Stimulated activated naive CD8-positive, alpha-beta T cell treated with anti-CD3 and anti-CD28 coated beads, Interleukin-15, amount 100 ng/mL, for 72 hours (primary cell): ENCODE data around the gene NRG3.
A peak's percentile ranks its signal among the peaks of the same experiment; 100 is the strongest.

Experiments used
- ATAC-seq: fragments of 150-1000 bp; cut with Tn5 transposase; 2 replicates; pipeline ENCODE4 v1.10.0; 2021; ENCODE audit warnings: mild to moderate bottlenecking, moderate library complexity
- DNase-seq, 2 donors: peaks; one replicate each; pipeline ENCODE4 v3.0.0; 2021 to 2022
- H3K27ac Mint-ChIP-seq, 2 donors: one replicate each; pipeline ENCODE4 v1.8.0; 2022; ENCODE audit warnings: mild to moderate bottlenecking in 2 of 2, mixed read lengths in 2 of 2, moderate library complexity in 2 of 2
- H3K27me3 Mint-ChIP-seq: one replicate; pipeline ENCODE4 v1.8.0; 2022; ENCODE audit warnings: mixed read lengths
- H3K4me1 Mint-ChIP-seq: one replicate; pipeline ENCODE4 v1.8.0; 2022; ENCODE audit warnings: mild to moderate bottlenecking, mixed read lengths
- H3K4me3 Mint-ChIP-seq, 2 donors: one replicate each; pipeline ENCODE4 v1.8.0; 2022; ENCODE audit warnings: mild to moderate bottlenecking in 2 of 2, mixed read lengths in 2 of 2, moderate library complexity in 1 of 2
- H3K9me3 Mint-ChIP-seq, 2 donors: one replicate each; pipeline ENCODE4 v1.8.0; 2022; ENCODE audit warnings: mixed read lengths in 2 of 2

The NRG3 gene

GRCh38 chr10:82072124-82072523, 197.1 kb downstream of the NRG3 start:
- ATAC-seq (no peak), DNase-seq (no peak)
- Mint-ChIP-seq H3K4me3 (no peak overlapping the region), H3K27me3 (no peaks in the 10 kb centered on the region), H3K27ac (no peak overlapping the region), H3K4me1 (no peaks in the 10 kb centered on the region), H3K9me3 (peaks cover 7 to 23% of the 10 kb centered on the region in 2 donors)

DNA sequence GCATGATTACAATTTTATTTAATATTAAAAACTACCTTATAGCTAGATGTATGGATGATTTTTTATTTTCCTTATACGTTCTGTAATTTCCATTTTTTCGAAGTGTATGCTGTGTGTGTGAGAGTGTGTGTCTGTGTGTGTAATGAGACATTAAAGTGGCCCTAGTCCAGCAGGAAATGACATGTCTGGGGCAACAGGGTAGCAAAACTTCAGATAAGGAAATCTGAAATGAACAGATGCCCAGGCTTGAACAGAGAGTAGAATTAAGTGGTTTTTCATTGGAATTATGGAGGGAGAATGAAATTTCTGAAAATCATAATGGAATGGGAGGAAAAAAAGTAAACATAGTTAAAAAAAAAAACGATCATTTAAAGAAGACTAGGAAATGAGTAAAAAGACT, 200.6 kb downstream of the NRG3 start:
- DNase-seq: no peak
- Mint-ChIP-seq H3K27me3 (no peaks in the 10 kb centered on the region), H3K27ac (peak overlapping the region in 1 of 2 donors; percentile 64), H3K4me3 (no peak overlapping the region), H3K4me1 (no peaks in the 10 kb centered on the region), H3K9me3 (peaks cover 7 to 23% of the 10 kb centered on the region in 2 donors)
- no peak for ATAC-seq

GRCh38 chr10:82084496-82084895, 209.5 kb downstream of the NRG3 start:
- H3K4me3 Mint-ChIP-seq: no peak overlapping the region
- H3K27ac Mint-ChIP-seq: no peak overlapping the region
- no peaks in the 10 kb centered on the region for H3K9me3 Mint-ChIP-seq
- no peaks in the 10 kb centered on the region for H3K27me3 Mint-ChIP-seq
- no peak for DNase-seq
- H3K4me1 Mint-ChIP-seq: no peaks in the 10 kb centered on the region
- ATAC-seq: no peak

DNA sequence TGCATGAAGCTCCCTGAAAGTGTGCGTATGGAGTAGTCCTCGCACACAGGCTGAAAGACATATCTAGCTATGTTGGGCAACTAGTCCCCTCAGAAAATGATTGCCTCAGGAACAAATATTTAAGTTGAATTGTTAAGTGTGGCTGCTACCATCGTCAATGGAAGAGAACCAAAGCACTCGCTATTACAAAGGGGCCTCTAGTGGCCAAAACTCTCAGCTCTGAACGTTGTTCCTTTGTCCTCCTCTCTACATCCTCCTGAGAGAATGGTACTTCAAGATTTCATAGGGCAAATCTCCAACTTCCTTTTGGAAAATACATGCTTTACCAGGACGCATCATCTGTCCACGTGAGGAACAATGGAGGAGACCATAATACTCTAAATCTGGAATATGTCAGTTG, 209.9 kb downstream of the NRG3 start:
- no peaks in the 10 kb centered on the region for H3K27me3 Mint-ChIP-seq
- H3K4me3 Mint-ChIP-seq: no peak overlapping the region
- DNase-seq (no peak), ATAC-seq (no peak)
- H3K9me3 Mint-ChIP-seq: no peaks in the 10 kb centered on the region
- no peak overlapping the region for H3K27ac Mint-ChIP-seq
- H3K4me1 Mint-ChIP-seq: no peaks in the 10 kb centered on the region

DNA sequence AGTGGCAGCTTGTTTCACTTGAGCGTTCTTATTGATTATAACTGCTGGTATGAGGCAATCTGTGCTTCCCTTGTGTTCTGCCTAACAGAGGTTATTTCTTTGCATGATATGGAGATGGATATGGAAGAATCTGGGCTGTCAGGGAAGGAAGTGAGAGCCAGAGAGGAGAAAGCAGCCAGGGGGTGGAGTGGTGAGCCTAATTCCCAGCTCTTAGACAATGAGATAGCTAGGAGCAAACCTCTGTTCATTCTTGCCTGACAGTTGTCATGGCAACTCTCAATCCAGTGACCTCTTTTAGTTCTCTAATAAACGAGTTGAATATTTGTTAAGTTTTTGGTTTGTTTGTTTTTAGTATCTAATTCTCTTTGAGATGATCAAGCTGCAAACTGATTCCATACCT, 214.3 kb downstream of the NRG3 start:
- no peak overlapping the region for H3K27ac Mint-ChIP-seq
- H3K9me3 Mint-ChIP-seq: peaks cover 0 to 5% of the 10 kb centered on the region in 2 donors
- ATAC-seq: no peak
- DNase-seq: no peak
- no peaks in the 10 kb centered on the region for H3K27me3 Mint-ChIP-seq
- no peaks in the 10 kb centered on the region for H3K4me1 Mint-ChIP-seq
- no peak overlapping the region for H3K4me3 Mint-ChIP-seq

- H3K27me3 Mint-ChIP-seq: no peaks in the 10 kb centered on the region
- H3K27ac Mint-ChIP-seq: no peak overlapping the region
- H3K9me3 Mint-ChIP-seq: peaks cover 0 to 9% of the 10 kb centered on the region in 2 donors
- DNase-seq (no peak), ATAC-seq (no peak)
- H3K4me1 Mint-ChIP-seq: no peaks in the 10 kb centered on the region
- H3K4me3 Mint-ChIP-seq: no peak overlapping the region
Observed at GRCh38 chr10:82091413-82091812, 216.4 kb downstream of the NRG3 start.

DNA sequence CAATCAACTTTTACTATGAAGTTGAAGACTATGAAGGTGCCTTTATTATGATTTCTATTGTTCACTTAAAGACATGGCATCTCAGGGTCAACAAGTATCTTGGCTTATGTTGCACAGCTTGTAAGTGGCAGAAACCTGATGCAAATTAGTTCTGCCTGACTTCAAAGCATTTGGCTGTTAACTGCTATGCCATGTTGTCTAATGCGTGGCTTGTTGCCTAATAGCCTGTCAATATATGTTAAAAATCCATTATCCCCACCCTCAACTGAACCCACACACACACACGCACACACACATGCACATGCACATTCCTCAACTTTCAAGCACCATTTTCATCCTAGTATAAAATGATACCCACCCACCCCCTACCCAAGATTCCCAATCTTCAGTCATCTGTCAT, 217.1 kb downstream of the NRG3 start:
- Mint-ChIP-seq H3K27me3 (no peaks in the 10 kb centered on the region), H3K4me3 (no peak overlapping the region)
- no peak for DNase-seq

GRCh38 chr10:82124713-82125112, 249.7 kb downstream of the NRG3 start:
- ATAC-seq (no peak), DNase-seq (no peak)
- H3K4me1 Mint-ChIP-seq: no peaks in the 10 kb centered on the region
- H3K9me3 Mint-ChIP-seq: peaks cover 5 to 24% of the 10 kb centered on the region in 2 donors
- H3K27ac Mint-ChIP-seq: no peak overlapping the region
- no peak overlapping the region for H3K4me3 Mint-ChIP-seq
- no peaks in the 10 kb centered on the region for H3K27me3 Mint-ChIP-seq

More for the DNA sequence above, 217.1 kb downstream of the NRG3 start:
- Mint-ChIP-seq H3K27ac (no peak overlapping the region), H3K9me3 (peaks cover 0 to 9% of the 10 kb centered on the region in 2 donors), H3K4me1 (no peaks in the 10 kb centered on the region)
- ATAC-seq: no peak

GRCh38 chr10:82128527-82128926, 253.5 kb downstream of the NRG3 start:
- no peak for ATAC-seq

GRCh38 chr10:82136103-82136502, 261.1 kb downstream of the NRG3 start:
- peaks cover 10 to 30% of the 10 kb centered on the region in 2 donors for H3K9me3 Mint-ChIP-seq
- no peaks in the 10 kb centered on the region for H3K27me3 Mint-ChIP-seq
- no peak for ATAC-seq

More at GRCh38 chr10:82128527-82128926, 253.5 kb downstream of the NRG3 start:
- Mint-ChIP-seq H3K27ac (no peak overlapping the region), H3K4me3 (no peak overlapping the region), H3K4me1 (no peaks in the 10 kb centered on the region), H3K9me3 (peaks cover 8 to 14% of the 10 kb centered on the region in 2 donors), H3K27me3 (no peaks in the 10 kb centered on the region)
- no peak for DNase-seq

GRCh38 chr10:82144153-82144552, 269.2 kb downstream of the NRG3 start:
- H3K9me3 Mint-ChIP-seq: peaks cover 4 to 6% of the 10 kb centered on the region in 2 donors
- H3K27ac Mint-ChIP-seq: peak overlapping the region; percentile 21 to 46
- DNase-seq (no peak), ATAC-seq (no peak)
- H3K4me3 Mint-ChIP-seq: no peak overlapping the region
- H3K27me3 Mint-ChIP-seq: no peaks in the 10 kb centered on the region
- no peaks in the 10 kb centered on the region for H3K4me1 Mint-ChIP-seq

More at GRCh38 chr10:82136103-82136502, 261.1 kb downstream of the NRG3 start:
- DNase-seq: no peak
- Mint-ChIP-seq H3K4me3 (no peak overlapping the region), H3K4me1 (no peaks in the 10 kb centered on the region), H3K27ac (no peak overlapping the region)

DNA sequence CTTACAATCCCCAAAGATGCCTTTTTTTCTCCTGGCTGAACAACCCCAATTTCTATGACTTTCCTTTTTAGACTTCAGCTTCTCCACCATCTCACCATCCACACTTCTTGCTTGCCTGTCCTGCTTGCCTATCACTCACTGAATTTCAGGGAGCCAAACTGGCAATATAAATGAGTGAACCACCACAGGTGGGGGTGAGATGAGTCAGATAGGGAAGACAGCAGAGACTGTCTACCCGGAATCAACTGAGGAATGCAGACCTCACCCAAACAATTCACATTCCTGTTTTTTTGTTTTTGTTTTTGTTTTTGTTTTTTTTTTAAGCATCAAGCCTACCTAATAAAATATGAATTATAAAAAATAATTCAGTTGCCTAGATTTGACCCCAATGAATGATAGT, 273.8 kb downstream of the NRG3 start:
- peaks cover 8 to 9% of the 10 kb centered on the region in 2 donors for H3K9me3 Mint-ChIP-seq

GRCh38 chr10:82149674-82150073, 274.7 kb downstream of the NRG3 start:
- peaks cover 5 to 8% of the 10 kb centered on the region in 2 donors for H3K9me3 Mint-ChIP-seq
- ATAC-seq (no peak), DNase-seq (no peak)
- H3K4me3 Mint-ChIP-seq: no peak overlapping the region
- no peak overlapping the region for H3K27ac Mint-ChIP-seq
- H3K27me3 Mint-ChIP-seq: no peaks in the 10 kb centered on the region
- H3K4me1 Mint-ChIP-seq: no peaks in the 10 kb centered on the region

More for the DNA sequence above, 273.8 kb downstream of the NRG3 start:
- ATAC-seq (no peak), DNase-seq (no peak)
- H3K4me3 Mint-ChIP-seq: no peak overlapping the region
- no peak overlapping the region for H3K27ac Mint-ChIP-seq
- H3K27me3 Mint-ChIP-seq: no peaks in the 10 kb centered on the region
- H3K4me1 Mint-ChIP-seq: no peaks in the 10 kb centered on the region

DNA sequence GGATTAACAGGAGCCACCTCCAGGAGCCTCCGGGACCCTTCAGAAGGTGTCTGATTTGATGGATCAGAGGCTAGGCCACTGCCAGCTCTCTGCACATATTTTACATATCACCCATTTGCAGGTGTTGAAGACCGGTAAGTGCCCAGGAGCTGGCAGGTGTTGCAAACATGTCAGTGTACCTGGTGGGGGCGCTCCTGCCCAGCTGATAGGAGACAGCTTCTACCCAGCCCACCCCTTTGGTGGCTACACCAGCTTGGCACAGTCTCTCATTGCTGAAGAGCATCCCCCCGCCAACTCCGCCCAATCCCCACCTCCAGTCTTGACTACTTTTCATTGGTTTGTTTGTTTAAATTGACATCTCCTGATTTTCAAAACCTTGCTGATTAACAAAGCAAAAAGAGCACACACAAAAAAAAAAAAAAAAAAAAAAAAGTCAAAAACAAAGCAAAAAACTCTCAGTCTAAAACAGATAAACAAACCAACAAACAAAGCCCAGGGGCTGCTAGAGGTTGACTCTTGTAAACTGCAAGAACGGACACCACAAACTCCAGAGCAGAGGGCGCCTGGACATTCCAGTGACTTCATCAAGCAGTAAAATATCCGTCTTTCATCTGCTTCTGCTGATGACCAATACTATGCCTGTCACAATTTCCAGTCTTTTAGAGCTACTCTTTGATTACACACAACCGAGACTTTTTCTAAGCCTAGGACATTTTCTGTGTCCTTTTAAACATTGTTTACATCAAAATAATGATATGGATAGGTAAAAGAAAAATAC, 275.3 kb downstream of the NRG3 start:
- ATAC-seq (no peak), DNase-seq (no peak)
- no peak overlapping the region for H3K4me3 Mint-ChIP-seq
- H3K9me3 Mint-ChIP-seq: peaks cover 5 to 8% of the 10 kb centered on the region in 2 donors
- H3K27ac Mint-ChIP-seq: no peak overlapping the region
- no peaks in the 10 kb centered on the region for H3K4me1 Mint-ChIP-seq
- H3K27me3 Mint-ChIP-seq: no peaks in the 10 kb centered on the region

DNA sequence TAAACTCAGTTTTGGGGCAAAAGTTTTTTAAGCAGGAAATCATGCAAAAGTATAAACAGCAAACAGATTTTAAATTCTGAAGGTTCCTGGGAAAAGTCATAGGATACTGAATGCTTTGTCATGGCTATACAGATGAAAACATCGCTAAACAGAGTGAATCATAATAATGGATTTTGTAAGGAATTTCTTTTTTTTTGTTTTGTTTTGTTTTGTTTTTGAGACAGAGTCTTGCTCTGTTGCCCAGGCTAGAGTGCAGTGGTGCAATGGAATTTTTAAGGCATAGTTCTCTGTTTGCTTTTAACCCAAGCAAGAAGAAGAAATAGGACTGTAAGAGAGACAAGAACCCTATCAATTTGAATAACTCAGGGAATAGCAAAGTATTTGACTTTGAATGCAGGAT, 285.3 kb downstream of the NRG3 start:
- no peak overlapping the region for H3K4me3 Mint-ChIP-seq
- no peak for DNase-seq
- H3K4me1 Mint-ChIP-seq: no peaks in the 10 kb centered on the region
- ATAC-seq: no peak
- H3K27ac Mint-ChIP-seq: no peak overlapping the region
- H3K9me3 Mint-ChIP-seq: peaks cover 5 to 12% of the 10 kb centered on the region in 2 donors
- no peaks in the 10 kb centered on the region for H3K27me3 Mint-ChIP-seq

DNA sequence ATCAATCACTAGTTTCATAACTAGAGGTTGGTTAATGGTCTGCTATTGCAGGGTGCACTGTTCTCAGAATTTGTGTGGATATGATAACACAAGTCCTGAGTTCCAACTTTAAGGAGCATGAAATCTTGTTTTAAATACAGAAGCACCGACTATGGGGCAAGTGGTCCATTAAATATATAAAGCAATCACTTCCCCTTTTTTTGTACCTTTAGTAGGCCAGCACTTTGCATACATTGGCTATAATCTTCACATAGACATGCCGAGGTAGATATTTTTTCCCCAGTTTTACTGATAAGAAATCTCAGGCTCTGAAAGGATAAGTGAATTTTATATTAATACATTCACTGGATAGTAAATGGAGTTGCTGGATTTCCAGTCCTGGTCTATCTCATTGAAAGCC, 286.3 kb downstream of the NRG3 start:
- Mint-ChIP-seq H3K4me3 (no peak overlapping the region), H3K4me1 (no peaks in the 10 kb centered on the region), H3K27me3 (no peaks in the 10 kb centered on the region), H3K27ac (no peak overlapping the region), H3K9me3 (peaks cover 5 to 12% of the 10 kb centered on the region in 2 donors)
- ATAC-seq (no peak), DNase-seq (no peak)
